MM.1S (cell line): Measurements from ENCODE around the gene SLC39A3.

ENCODE experiments used
- EZH2 ChIP-seq: fragments of 300-600 bp; sonication (generic); optimal IDR thresholded peaks from 2 replicates; pipeline ENCODE3; 2017; ENCODE audit warnings: low read depth, mild to moderate bottlenecking, antibody characterized with exemption, low read length, mixed read lengths
- EZH2phosphoT487 ChIP-seq: fragments of 300-600 bp; sonication (generic); IDR thresholded peaks from 2 replicates; pipeline ENCODE4 v1.6.1; 2018; ENCODE audit warnings: antibody characterized with exemption, low read length
- TF ChIP-seq, protein P1 (sequence below): fragments of 300-600 bp; sonication (generic); IDR thresholded peaks from 2 replicates; pipeline ENCODE4 v1.5.1; 2016; ENCODE audit warnings: antibody characterized with exemption, low read length, mixed read lengths

DNA sequence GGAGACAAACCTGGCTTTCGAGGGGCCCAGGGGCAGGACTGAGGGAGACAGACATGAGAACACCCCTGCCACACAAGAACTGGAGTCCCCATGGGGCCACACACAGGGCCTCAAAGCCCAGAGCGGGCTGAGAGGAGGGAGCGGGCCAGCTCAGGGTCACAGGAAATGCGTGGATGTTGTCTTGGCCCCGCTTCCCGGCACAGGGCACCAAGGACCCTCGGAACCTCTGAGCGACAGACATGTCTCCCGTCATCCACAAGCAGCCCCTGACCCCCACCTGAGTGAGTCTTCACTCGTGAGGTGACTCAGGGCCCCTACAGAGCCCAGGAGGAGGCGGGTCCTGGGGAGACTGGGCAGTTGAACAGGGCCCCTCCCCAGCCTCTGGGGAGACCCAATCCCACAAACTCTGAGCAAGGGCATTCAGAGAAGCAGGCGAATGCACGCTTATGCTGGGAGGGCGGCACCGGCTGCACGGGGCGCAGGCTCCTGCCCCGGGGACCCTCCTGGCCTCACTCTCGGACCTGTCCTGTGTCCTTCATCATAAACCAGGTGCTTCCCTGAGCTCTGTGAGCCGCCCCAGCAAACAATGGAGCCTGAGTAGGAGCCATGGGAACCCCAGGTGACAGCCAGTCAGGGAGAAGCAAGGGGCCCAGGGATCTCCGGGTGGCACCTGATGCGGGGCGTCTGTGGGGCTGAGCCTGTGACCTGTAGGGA lies 23.1 kb upstream of the SLC39A3 start:
- TF ChIP-seq, protein P1, sequence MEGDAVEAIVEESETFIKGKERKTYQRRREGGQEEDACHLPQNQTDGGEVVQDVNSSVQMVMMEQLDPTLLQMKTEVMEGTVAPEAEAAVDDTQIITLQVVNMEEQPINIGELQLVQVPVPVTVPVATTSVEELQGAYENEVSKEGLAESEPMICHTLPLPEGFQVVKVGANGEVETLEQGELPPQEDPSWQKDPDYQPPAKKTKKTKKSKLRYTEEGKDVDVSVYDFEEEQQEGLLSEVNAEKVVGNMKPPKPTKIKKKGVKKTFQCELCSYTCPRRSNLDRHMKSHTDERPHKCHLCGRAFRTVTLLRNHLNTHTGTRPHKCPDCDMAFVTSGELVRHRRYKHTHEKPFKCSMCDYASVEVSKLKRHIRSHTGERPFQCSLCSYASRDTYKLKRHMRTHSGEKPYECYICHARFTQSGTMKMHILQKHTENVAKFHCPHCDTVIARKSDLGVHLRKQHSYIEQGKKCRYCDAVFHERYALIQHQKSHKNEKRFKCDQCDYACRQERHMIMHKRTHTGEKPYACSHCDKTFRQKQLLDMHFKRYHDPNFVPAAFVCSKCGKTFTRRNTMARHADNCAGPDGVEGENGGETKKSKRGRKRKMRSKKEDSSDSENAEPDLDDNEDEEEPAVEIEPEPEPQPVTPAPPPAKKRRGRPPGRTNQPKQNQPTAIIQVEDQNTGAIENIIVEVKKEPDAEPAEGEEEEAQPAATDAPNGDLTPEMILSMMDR, result no peak
- TF ChIP-seq EZH2, result no peak
- TF ChIP-seq EZH2phosphoT487, result no peak
